H9 (cell line): ENCODE data around the gene IFITM1. TPM values are rescaled to one million over a fixed set of nuclear protein-coding genes. Genes with fewer than 3 reads are reported as not detected.
"Not testable (repeated sequence)": the region's sequence is repeated elsewhere in the genome, so short reads cannot be mapped to it uniquely, and the experiment has no call there.

Experiments used
- DNase-seq: peaks from one replicate; pipeline ENCODE4 v3.0.0-alpha.2; 2017
- H2AFZ ChIP-seq: one replicate; pipeline ENCODE4 v1.6.1; 2013; ENCODE audit warnings: mild to moderate bottlenecking, low read length, control low read depth, moderate library complexity
- H2AK5ac ChIP-seq: 2 replicates; pipeline ENCODE4 v1.6.1; 2013; ENCODE audit warnings: low read length, control low read depth, mixed read lengths; ENCODE audit not compliant: insufficient read length
- H2BK120ac ChIP-seq: one replicate; pipeline ENCODE4 v1.6.1; 2013; ENCODE audit warnings: low read depth, mild to moderate bottlenecking, low read length, control low read depth, inconsistent platforms; ENCODE audit not compliant: poor library complexity, severe bottlenecking
- H2BK12ac ChIP-seq: 2 replicates; pipeline ENCODE4 v1.6.1; 2013; ENCODE audit warnings: low read length, control low read depth, mixed read lengths, low read depth; ENCODE audit not compliant: insufficient read length
- H2BK15ac ChIP-seq: 2 replicates; pipeline ENCODE4 v1.6.1; 2013; ENCODE audit warnings: low read depth, low read length, control low read depth
- H2BK20ac ChIP-seq: one replicate; pipeline ENCODE4 v1.6.1; 2013; ENCODE audit warnings: low read depth, mild to moderate bottlenecking, low read length, control low read depth, inconsistent platforms; ENCODE audit not compliant: poor library complexity, severe bottlenecking
- H2BK5ac ChIP-seq: 2 replicates; pipeline ENCODE4 v1.6.1; 2013; ENCODE audit warnings: low read length, control low read depth, mixed read lengths; ENCODE audit not compliant: insufficient read length
- H3K14ac ChIP-seq: 2 replicates; pipeline ENCODE4 v1.6.1; 2013; ENCODE audit warnings: low read length, control low read depth; ENCODE audit not compliant: insufficient read depth
- H3K18ac ChIP-seq: 2 replicates; pipeline ENCODE4 v1.6.1; 2013; ENCODE audit warnings: low read depth, mild to moderate bottlenecking, mixed read lengths, low read length, control low read depth; ENCODE audit not compliant: insufficient read length
- H3K23ac ChIP-seq: 2 replicates; pipeline ENCODE4 v1.6.1; 2013; ENCODE audit warnings: low read length, control low read depth, mixed read lengths, low read depth; ENCODE audit not compliant: insufficient read length
- H3K23me2 ChIP-seq: 2 replicates; pipeline ENCODE4 v1.6.1; 2013; ENCODE audit warnings: low read depth, mild to moderate bottlenecking, mixed read lengths, low read length, control low read depth; ENCODE audit not compliant: insufficient read length, poor library complexity, severe bottlenecking
- H3K27ac ChIP-seq: 2 replicates; pipeline ENCODE4 v1.5.1; 2013; ENCODE audit warnings: low read length, control low read depth, mixed read lengths, low read depth; ENCODE audit not compliant: insufficient read length
- H3K27me3 ChIP-seq: 2 replicates; pipeline ENCODE4 v1.6.1; 2013; ENCODE audit warnings: low read length, control low read depth, inconsistent platforms; ENCODE audit not compliant: insufficient read depth
- H3K4ac ChIP-seq: 2 replicates; pipeline ENCODE4 v1.6.1; 2013; ENCODE audit warnings: low read depth, mild to moderate bottlenecking, control low read depth, inconsistent platforms, low read length, moderate library complexity
- H3K4me1 ChIP-seq: 2 replicates; pipeline ENCODE4 v1.6.1; 2013; ENCODE audit warnings: low read length, control low read depth, inconsistent platforms; ENCODE audit not compliant: insufficient read depth
- H3K4me2 ChIP-seq: 2 replicates; pipeline ENCODE4 v1.6.1; 2013; ENCODE audit warnings: low read length, control low read depth, mixed read lengths; ENCODE audit not compliant: insufficient read length, insufficient read depth
- H3K56ac ChIP-seq: 2 replicates; pipeline ENCODE4 v1.6.1; 2013; ENCODE audit warnings: low read depth, mild to moderate bottlenecking, mixed read lengths, low read length, control low read depth; ENCODE audit not compliant: insufficient read length
- H3K79me1 ChIP-seq: 2 replicates; pipeline ENCODE4 v1.6.1; 2013; ENCODE audit warnings: low read depth, mild to moderate bottlenecking, moderate library complexity, low read length, control low read depth, inconsistent platforms; ENCODE audit not compliant: insufficient read depth, poor library complexity, severe bottlenecking
- H3K79me2 ChIP-seq: 2 replicates; pipeline ENCODE4 v1.6.1; 2013; ENCODE audit warnings: low read length, control low read depth, inconsistent platforms; ENCODE audit not compliant: insufficient read depth
- H3K9ac ChIP-seq: 2 replicates; pipeline ENCODE4 v1.6.1; 2013; ENCODE audit warnings: low read length, control low read depth, mixed read lengths; ENCODE audit not compliant: insufficient read length; ENCODE audit errors: extremely low read depth
- H3K9me3 ChIP-seq: one replicate; pipeline ENCODE4 v1.6.1; 2013; ENCODE audit warnings: low read depth, low read length, inconsistent platforms; ENCODE audit not compliant: control insufficient read depth
- H3T11ph ChIP-seq: one replicate; pipeline ENCODE4 v1.6.1; 2013; ENCODE audit warnings: mild to moderate bottlenecking, low read length, control low read depth, inconsistent platforms
- H4K20me1 ChIP-seq: one replicate; pipeline ENCODE4 v1.6.1; 2013; ENCODE audit not compliant: control insufficient read depth, insufficient read length, insufficient read depth
- H4K5ac ChIP-seq: 2 replicates; pipeline ENCODE4 v1.6.1; 2013; ENCODE audit warnings: low read depth, mild to moderate bottlenecking, mixed read lengths, low read length, control low read depth; ENCODE audit not compliant: insufficient read length
- H4K8ac ChIP-seq: replicated peaks from 2 replicates; pipeline ENCODE4 v1.6.1; 2013; ENCODE audit warnings: low read length, control low read depth, mixed read lengths, low read depth; ENCODE audit not compliant: insufficient read length
- H4K91ac ChIP-seq: 2 replicates; pipeline ENCODE4 v1.6.1; 2013; ENCODE audit warnings: low read depth, mild to moderate bottlenecking, moderate library complexity, mixed read lengths, low read length, control low read depth; ENCODE audit not compliant: insufficient read length
- H3K27ac Mint-ChIP-seq, 3 experiments: 2 replicates in 2 of 3; 3 replicates in 1 of 3; pipeline ENCODE4 v1.8.0; 2020 to 2021; ENCODE audit warnings: mixed read lengths in 3 of 3, mild to moderate bottlenecking in 1 of 3, moderate library complexity in 1 of 3
- H3K27me3 Mint-ChIP-seq: 2 replicates; pipeline ENCODE4 v1.8.0; 2021; ENCODE audit warnings: low read depth, mild to moderate bottlenecking, moderate library complexity, mixed read lengths
- H3K36me3 Mint-ChIP-seq, 3 experiments: 2 replicates in 2 of 3; 3 replicates in 1 of 3; pipeline ENCODE4 v1.8.0; 2020 to 2021; ENCODE audit warnings: low read depth in 3 of 3, mixed read lengths in 3 of 3; ENCODE audit not compliant: insufficient read depth in 1 of 3
- H3K4me1 Mint-ChIP-seq, 2 experiments: 2 replicates each; pipeline ENCODE4 v1.8.0; 2020; ENCODE audit warnings: mixed read lengths in 2 of 2
- H3K4me3 Mint-ChIP-seq, 2 experiments: 2 replicates in 1 of 2; 3 replicates in 1 of 2; pipeline ENCODE4 v1.8.0; 2020 to 2021; ENCODE audit warnings: mild to moderate bottlenecking in 2 of 2, mixed read lengths in 2 of 2, moderate library complexity in 1 of 2
- H3K9me3 Mint-ChIP-seq, 2 experiments: 2 replicates in 1 of 2; 3 replicates in 1 of 2; pipeline ENCODE4 v1.8.0; 2020; ENCODE audit warnings: mild to moderate bottlenecking in 2 of 2, mixed read lengths in 2 of 2, moderate library complexity in 1 of 2
- CTCF ChIP-seq: fragments of 200-600 bp; sonication (generic); conservative IDR thresholded peaks from 3 replicates; pipeline ENCODE4 v1.8.0; 2021; ENCODE audit warnings: antibody characterized with exemption, mild to moderate bottlenecking
- WGBS: extraction: QIAGEN DNeasy Blood & Tissue Kit; methylation state at CpG from one replicate; pipeline ENCODE4 v1.1.7; 2013; ENCODE audit warnings: missing lambda C conversion rate, low lambda C conversion rate, mixed read lengths; ENCODE audit not compliant: insufficient read length; ENCODE audit errors: extremely low coverage; 5-methylcytosine and 5-hydroxymethylcytosine counted together
- total RNA-seq: library from RNA; stranded (reverse); gene quantifications from 2 replicates; pipeline ENCODE4 v1.2.1, GENCODE V29; 2021

IFITM1 gene
- total RNA-seq, 1 experiment from 2014 or later = 500 TPM

- no peak overlapping the region for H3K27ac Mint-ChIP-seq
- Histone ChIP-seq H3K27ac (no peak overlapping the region), H2BK120ac (no peak overlapping the region), H2AFZ (no peak overlapping the region), H2AK5ac (no peak overlapping the region), H3K14ac (no peak overlapping the region), H3K4ac (no peak overlapping the region), H3T11ph (no peak overlapping the region), H3K23me2 (no peaks in the 10 kb centered on the region), H3K4me2 (no peak overlapping the region), H3K79me2 (no peaks in the 10 kb centered on the region; the same call in 1 of the 2 replicates), H3K9ac (no peak overlapping the region), H2BK5ac (no peak overlapping the region), H3K18ac (no peak overlapping the region), H4K91ac (no peak overlapping the region), H2BK12ac (no peak overlapping the region), H3K9me3 (no peaks in the 10 kb centered on the region), H3K56ac (no peak overlapping the region), H2BK20ac (no peak overlapping the region), H3K79me1 (no peaks in the 10 kb centered on the region), H3K4me1 (no peaks in the 10 kb centered on the region), H3K23ac (no peak overlapping the region), H4K20me1 (no peaks in the 10 kb centered on the region), H4K8ac (no peak overlapping the region), H4K5ac (no peak overlapping the region), H3K27me3 (no peaks in the 10 kb centered on the region), H2BK15ac (no peak overlapping the region)
- 0 out of 7 replicates have a peak, but pooled peaks cover 0 to 2% (median 0%) of the 10 kb centered on the region in 3 experiments for H3K36me3 Mint-ChIP-seq
- H3K4me1 Mint-ChIP-seq = peaks cover 21 to 24% of the 10 kb centered on the region in 2 experiments
- WGBS = no CpG with 5 or more reads among the region's 3 CpGs
- H3K27me3 Mint-ChIP-seq = peaks cover 9% of the 10 kb centered on the region
- peaks cover 0 to 2% of the 10 kb centered on the region in 2 experiments; a peak in 3 of 5 replicates for H3K9me3 Mint-ChIP-seq
- no peak for DNase-seq
- H3K4me3 Mint-ChIP-seq = no peak overlapping the region
- no peak for TF ChIP-seq CTCF
Measured at GRCh38 chr11:346529-346928, 32.7 kb downstream of the IFITM1 start.

- H2BK12ac ChIP-seq, H2AK5ac ChIP-seq, H3K27ac ChIP-seq, H3K79me2 ChIP-seq, H3K9me3 Mint-ChIP-seq, H4K8ac ChIP-seq, H3K4me1 ChIP-seq, H3K14ac ChIP-seq, H3K9ac ChIP-seq, H3K56ac ChIP-seq, H3K23me2 ChIP-seq, H4K91ac ChIP-seq, H3K79me1 ChIP-seq, H2BK120ac ChIP-seq, H2BK15ac ChIP-seq, H3K27me3 ChIP-seq, H3K4me3 Mint-ChIP-seq, H3K23ac ChIP-seq, H2AFZ ChIP-seq, H3K9me3 ChIP-seq, H3K4ac ChIP-seq, H3K36me3 Mint-ChIP-seq, H3K18ac ChIP-seq, DNase-seq, H4K20me1 ChIP-seq, H2BK5ac ChIP-seq, H3T11ph ChIP-seq, H2BK20ac ChIP-seq, H3K4me2 ChIP-seq, H4K5ac ChIP-seq: not testable (repeated sequence)
- WGBS = 100% methylated on average over 1 of the region's 8 CpGs
- H3K4me1 Mint-ChIP-seq = peaks cover 24 to 35% of the 10 kb centered on the region in 2 experiments
- H3K27me3 Mint-ChIP-seq = peaks cover 13% of the 10 kb centered on the region
- peak overlapping the region in 1 of 3 experiments; percentile 82; a peak in 1 of 7 replicates for H3K27ac Mint-ChIP-seq
Measured at GRCh38 chr11:349270-349954, 35.6 kb downstream of the IFITM1 start.
